HG03575 (cell line): ENCODE measurements around the gene ACSS2.

Experiments
- ATAC-seq: cut with Tn5 transposase; IDR thresholded peaks from one replicate; pipeline ENCODE4 v1.9.1; 2021; ENCODE audit not compliant: unreplicated experiment, insufficient number of reproducible peaks, low FRiP score; ENCODE audit errors: extremely low read depth

The ACSS2 gene, protein sequence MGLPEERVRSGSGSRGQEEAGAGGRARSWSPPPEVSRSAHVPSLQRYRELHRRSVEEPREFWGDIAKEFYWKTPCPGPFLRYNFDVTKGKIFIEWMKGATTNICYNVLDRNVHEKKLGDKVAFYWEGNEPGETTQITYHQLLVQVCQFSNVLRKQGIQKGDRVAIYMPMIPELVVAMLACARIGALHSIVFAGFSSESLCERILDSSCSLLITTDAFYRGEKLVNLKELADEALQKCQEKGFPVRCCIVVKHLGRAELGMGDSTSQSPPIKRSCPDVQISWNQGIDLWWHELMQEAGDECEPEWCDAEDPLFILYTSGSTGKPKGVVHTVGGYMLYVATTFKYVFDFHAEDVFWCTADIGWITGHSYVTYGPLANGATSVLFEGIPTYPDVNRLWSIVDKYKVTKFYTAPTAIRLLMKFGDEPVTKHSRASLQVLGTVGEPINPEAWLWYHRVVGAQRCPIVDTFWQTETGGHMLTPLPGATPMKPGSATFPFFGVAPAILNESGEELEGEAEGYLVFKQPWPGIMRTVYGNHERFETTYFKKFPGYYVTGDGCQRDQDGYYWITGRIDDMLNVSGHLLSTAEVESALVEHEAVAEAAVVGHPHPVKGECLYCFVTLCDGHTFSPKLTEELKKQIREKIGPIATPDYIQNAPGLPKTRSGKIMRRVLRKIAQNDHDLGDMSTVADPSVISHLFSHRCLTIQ

DNA sequence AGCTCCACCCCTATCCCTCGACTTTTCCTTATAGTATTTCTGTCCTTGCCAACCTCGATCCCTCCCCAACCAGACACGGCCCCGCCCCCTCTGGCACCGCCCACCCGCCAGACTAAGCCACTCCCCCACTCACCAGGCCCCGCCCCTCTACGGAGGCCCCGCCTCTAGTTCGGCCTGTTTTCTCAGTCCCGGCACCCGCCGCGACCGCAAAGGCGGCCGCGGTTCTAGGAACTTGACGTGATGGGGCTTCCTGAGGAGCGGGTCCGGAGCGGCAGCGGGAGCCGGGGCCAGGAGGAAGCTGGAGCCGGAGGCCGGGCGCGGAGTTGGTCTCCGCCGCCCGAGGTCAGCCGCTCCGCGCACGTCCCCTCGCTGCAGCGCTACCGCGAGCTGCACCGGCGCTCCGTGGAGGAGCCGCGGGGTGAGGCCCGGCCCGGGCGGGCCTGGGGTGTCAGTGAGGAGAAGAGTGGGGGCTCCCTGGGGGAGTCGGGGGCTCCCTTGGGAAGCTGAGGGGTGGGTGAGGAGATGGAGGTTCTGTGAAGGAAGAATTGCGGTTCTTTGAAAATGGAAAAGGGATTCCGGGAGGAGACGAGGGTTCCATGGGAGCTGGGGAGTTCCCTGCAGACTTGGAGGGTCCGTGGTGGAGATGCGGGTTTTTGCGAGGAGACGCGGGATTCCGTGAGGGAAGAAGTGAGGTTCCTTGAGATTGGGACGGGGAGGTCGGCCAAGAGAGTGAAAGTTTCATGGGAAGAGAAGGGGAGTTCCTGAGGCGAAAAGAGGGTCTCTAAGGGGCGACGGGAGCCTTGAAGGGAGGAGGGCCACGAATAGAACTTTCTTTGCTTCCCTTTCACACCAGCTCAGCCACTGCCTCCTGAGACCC is at the start of gene ACSS2:
ACSS2 (plus strand) TSS at position 207 of the 877 bp plus-strand sequence; CDS start at position 241, 34 bp downstream.
- no peak for ATAC-seq

DNA sequence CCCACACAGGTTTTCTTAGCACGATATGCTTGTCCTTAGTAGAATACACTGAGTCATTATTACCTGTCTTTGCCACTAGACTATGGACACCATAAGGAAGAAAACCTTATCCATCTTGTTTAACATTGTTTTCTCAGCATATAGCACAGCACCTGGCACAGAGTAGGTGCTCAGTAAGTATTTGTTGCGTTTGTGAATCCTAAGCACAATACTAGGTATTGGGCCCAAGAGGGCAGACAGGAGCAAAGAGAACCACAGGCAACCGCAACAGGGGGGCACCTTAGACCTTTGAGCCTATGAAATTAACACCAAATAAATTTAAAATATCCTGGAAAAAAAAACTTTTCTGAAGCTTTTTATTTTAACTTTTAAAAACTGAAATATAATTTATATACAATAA is 47.2 kb upstream of the ACSS2 start:
- ATAC-seq: no peak

DNA sequence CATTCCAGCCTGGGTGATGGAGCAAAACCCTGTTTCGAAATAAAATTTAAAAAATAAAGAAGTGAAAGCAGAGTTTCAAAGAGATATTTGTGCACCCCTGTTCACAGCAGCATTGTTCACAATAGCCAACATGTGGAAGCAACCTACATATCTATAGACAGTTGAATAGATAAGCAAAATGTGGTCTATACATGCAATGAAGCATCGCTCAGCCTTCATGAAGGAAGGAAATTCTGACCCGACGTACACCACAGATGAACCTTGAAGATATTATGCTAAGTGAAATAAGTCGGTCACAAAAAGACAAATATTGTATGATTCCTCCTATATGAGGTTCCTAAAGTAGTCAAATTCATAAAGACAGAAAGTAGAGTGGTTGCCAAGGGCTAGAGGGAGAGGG is 44.5 kb upstream of the ACSS2 start:
- no peak for ATAC-seq

DNA sequence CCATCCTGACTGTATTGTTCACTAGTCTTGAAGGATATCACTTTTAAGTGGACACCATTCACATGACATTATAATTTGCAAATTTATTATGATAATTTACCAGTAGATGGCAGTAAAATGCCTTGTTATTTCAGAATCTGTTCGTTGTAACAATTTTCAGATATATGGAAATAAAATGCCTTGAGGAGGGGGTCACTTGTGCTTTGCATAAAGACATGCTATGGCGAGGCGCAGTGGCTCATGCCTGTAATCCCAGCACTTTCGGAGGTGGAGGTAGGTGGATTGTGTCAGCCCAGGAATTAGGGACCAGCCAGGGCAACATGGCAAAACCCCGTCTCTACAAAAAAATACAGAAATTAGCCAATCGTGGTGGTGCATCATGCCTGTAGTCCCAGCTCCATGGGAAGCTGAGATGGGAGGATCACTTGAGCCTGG is 41.9 kb upstream of the ACSS2 start:
- ATAC-seq: no peak

DNA sequence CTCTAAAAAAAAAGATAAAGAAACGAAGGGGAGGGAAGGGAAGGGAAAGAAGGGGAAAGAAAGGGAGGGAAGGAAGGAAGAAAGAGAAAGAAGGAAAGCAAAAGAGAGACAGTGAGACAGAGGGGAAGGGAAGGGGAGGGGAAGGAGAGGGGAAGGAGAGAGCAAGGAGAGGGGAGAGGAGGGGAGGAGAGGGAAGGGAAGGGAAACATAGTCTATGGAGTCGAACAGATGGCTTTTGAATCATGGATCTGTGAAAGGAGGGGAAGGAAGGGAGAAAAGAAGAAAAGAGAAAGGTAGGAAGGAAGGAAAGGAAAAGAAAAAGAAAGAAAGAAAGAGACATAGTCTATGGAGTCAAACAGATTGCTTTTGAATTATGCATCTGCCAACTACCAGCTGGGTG is 34.3 kb upstream of the ACSS2 start:
- no peak for ATAC-seq

DNA sequence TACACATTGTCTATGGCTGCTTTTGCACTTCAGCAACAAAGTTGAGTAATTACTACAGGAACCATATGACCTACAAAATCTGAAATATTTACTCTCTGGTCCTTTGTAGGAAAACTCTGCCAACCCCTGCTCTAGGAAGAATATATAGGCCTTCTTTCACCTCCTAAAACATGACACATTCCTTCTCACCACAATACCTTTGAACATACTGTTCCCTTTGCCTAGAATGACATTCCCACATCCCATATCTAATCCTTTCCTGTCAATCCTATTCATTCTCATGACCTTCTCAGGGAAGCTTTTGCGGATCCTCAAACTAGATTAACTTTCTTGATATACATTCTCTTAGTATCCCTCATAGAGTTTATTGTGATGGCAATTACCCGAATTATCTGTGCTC is 33.0 kb upstream of the ACSS2 start:
- no peak for ATAC-seq

DNA sequence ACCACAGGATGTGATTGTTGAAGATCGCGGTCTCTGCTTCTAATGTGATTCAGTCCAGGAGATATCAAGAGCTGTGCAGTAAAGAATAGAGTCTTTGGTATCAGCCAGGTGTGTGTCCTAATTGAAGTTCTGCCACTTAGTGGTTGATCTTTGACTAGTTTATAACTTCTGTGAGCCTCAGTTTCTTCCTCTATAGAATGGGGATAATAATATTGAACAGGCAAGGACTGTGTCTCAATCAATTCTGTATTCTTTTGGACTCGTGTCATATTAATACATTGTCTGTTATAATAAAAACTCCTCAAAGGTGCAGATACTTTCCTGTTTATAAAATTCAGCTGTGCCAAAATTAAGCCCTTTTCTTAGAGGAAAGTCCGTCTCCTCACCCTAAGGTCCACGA is 27.8 kb upstream of the ACSS2 start:
- ATAC-seq: no peak

DNA sequence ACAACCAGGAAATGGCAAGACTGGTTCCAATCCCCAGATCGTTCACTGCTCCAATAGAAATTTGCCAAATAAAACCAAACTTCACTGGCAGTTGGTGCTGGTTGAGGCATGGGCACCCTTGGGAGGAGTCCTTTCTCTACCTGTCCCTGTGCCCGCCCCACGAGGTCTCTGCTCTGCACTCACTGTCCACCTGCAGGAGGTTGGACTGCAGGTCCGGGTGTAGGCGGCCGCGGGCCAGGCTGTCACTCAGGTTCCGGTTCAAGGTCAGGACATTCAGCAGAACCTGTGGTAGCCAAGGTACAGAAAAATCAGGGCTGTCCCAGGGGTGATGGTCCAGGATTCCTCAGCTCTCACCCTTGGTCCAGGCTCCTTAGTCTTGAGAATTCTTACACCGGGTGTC is 26.6 kb upstream of the ACSS2 start:
- no peak for ATAC-seq

DNA sequence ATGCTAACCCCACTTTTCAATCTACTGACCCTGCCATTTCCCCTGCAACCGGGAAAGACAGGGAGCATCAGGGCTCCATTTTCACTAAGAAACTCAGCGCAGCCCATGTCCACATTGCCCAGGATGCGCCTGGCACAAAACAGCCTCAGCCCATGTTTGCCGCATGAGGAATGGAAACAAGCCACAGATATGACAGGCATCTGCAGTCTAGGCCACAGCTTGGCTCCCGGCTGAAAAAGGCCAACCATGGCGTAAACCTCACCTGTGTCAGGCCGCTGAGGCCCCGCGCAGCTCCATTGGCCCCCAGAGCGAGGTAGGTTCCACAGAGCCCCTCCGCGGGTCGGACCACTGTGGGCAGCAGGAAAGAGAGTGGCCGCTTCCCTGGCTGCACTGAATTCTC is 25.4 kb upstream of the ACSS2 start:
- no peak for ATAC-seq

DNA sequence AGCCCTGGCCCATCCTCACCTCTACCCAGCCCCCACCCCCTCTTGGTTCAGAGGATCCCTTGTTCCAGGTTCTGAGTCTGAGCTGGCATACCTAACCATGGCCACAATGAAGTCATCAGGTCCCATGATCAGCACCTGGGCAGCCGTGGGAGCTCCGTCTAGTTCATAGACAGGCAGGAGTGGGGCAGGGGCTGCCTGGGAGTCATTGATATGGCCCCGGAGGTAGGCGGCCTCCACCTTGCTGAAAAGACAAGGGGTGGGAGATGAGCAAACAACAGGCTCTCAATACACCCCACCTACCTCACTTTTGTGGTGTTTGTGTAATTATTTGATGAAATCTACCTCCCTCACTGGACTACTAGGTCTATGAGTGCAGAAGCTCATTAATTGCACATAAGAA is 24.1 kb upstream of the ACSS2 start:
- no peak for ATAC-seq

DNA sequence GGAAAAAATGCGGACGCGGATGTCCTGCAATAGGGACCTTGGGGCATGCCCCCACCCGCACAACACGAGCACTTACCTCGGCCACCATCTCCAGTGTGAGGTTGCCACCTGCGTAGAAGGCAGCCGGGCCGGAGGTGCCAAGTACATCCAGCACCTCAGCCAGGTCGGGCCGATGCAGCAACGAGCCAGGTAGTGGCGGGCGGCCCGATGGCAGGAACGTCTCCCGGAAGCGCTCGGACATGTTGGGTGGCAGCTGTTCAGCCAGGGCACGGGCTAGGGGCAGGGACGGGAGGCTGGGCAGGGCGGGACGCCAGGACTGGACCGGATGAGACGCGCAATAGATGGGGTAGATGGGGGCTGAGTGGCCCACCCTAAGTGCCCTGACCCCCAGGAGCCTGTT is 17.0 kb upstream of the ACSS2 start:
- no peak for ATAC-seq

DNA sequence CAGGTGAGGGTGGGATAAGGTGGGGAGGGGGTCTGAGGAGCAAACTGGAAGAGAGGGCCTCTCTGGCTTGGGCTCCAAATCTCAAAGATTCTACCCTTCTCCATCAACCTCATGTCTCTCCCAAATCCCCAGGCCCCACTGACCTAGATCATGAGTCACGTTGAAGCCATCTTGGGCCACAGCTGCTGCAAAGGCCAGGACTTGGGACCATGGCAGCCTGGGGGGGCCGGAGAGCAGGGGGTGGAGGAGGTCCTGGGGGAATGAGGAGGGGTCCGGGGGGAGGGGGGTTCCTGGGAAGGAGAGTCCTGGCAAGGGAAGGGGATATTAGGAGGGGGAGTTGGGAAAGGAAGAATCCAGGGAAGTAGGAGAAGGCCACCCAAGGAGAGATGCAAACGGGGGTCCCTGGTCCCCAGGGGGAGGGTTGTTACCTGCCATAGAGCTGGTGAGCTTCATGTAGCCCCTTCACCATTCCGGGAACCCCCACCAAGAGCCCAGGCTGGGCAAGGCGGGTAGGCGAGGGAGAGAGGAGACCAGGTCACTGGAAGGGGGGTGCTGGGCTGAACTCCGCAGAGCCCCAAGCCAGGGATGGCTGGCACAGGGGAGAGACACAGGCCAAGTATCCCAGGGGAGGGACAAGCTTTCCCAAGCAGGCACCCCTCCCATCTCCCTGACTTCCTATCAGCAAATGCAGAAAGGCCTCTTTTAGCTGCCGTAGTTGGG is 16.4 kb upstream of the ACSS2 start:
- ATAC-seq: no peak

DNA sequence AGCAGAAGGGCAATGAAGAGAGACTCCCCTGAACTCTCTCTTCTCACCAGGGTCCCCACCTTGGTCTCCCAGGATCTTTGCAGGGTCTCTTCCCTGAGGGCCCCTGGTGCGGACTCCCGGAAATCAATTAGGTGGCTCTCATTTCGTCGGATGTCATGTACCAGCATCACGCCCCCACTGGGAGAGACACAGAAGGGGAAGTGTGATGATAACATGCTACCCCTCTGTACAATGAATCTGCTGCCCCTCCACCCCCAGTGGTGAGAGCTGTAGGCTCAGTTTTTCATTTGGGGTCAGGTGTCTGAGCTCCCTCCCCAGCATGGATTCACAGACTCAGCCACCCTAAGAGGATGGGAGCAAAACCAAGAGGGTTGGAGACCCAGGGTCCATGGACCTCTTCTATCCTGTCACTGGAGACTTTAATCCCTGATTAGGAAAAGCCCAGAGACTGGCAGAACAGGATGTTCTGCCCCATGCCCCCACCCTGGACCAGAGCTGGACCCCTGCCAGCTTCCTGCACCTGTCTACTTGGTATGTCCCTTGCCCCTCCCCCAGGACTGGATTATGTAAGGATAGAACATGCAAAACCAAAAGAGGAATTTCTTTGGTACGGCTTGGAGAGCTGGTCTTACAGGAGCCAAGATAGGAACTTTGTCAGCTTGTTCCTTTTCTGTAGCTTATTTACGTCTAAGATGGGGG is 14.9 kb upstream of the ACSS2 start:
- no peak for ATAC-seq

DNA sequence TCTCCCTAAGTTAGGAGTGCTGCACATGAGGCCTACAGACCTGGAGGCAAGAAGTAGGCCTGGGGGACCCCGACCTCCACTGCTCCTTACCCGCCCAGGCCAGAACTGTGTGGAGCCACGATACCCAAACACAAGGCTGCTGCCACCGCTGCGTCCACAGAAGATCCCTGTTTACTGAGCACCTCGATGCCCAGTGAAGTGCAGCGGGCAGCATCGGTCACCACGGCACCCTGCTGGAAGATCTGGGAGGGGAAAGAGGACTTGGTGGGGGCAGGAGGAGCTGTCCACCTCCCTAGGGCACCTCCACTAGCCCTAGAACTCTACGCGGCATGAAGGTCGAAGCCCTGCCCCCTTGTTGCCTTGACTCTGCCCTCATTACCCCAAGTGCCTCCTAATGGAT is 13.7 kb upstream of the ACSS2 start:
- no peak for ATAC-seq

DNA sequence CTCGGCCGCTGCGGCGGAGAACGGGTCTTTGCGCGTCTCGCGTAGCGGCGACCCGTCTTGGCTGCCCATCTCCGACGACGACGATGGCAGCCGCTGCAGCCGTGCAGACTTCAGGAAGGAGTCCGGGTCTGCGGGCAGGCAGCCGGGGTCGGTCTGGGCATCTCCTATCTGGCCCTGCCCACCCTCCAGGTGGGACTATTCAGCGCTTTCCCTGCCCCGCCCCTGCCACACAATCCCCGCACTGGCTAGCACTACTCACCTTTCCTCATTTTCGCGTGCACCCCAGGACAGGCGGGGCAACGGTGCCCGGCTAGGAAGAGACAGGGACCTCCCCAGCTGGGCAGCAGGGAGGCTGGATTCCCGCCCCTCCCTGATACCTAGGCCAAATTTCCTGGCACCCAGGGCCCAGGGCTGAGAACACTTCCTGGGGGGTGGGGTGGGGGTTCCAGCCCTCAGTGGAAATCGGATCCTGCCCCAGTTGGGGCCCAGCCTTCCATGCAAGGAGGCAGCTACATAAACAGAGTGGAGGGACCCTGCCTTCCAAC is 12.9 kb upstream of the ACSS2 start:
- ATAC-seq: no peak

DNA sequence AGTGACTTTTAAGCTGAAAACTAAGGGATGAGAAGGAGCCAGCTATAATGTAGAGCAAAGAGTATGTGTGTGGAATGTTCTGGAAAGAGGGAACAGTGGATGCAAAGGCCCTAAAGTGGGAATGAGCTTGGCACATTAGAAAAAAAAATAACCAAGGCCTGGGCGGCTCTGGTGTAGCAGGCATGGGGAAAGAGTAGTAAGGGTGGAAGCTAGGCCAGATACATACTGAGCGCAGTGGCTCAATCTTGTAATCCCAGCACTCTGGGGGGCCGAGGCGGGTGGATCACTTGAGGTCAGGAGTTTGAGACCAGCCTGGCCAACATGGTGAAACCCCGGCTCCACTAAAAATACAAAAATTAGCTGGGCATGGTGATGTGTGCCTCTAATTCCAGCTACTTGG is 12.2 kb upstream of the ACSS2 start:
- no peak for ATAC-seq

DNA sequence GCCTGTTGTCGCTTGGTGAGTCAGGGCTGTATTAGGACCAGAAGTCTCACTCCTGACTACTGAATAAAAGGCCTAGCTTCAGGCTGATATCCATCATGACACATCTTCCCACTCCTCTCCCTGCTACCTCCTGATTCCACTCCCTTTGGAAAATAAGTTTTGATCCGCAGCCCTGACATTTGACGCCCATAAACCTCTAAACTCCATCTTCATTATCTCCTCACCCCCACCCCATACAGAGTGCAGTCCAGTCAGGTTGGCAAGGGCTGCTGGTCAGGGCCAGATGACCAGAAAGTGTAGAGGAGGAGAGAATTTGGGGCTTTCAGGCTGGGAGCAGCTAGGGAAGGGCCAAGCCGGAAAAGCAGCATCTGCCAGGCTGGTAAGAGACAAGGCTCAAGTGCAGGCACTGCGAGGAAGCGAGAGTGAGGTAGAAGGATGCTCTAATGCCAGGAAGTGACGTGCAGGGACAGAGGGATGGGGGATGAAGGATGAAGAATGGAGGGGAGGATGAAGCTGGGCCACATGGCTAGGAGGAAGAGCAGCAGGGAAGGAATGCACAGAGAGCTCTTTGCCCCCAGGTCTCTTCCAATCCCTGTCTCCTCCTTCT is 5.0 kb upstream of the ACSS2 start:
- no peak for ATAC-seq
